ENCODE results near the gene GRIA3.

The GRIA3 gene

GRCh38 chrX:123184219-123184865, at the start of gene GRIA3:
GRIA3 (plus strand) TSS chrX:123184278; CDS start chrX:123184536, 258 bp downstream.
- DNase-seq (ENCODE audit: low spot score): no peak

DNA sequence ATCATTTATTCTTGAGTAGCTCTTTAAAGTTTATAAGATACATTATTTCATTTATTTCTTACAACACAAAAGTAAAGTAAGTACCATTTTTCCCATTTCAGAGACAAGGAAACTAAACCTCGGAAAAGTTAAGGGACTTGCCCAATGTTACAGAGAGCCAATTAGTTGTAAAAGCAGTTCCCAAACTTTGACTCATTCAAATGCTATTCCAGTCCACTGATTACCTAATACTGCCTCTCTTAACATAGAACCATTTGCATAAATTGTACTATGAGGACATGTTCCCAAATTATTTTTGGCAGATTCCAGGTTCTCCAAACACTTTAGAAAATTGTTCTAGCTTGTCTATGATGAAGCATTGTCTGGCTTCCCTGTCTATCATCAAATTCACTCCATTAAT, 45.6 kb upstream of the GRIA3 start:
- DNase-seq (ENCODE audit: low spot score): no peak

DNA sequence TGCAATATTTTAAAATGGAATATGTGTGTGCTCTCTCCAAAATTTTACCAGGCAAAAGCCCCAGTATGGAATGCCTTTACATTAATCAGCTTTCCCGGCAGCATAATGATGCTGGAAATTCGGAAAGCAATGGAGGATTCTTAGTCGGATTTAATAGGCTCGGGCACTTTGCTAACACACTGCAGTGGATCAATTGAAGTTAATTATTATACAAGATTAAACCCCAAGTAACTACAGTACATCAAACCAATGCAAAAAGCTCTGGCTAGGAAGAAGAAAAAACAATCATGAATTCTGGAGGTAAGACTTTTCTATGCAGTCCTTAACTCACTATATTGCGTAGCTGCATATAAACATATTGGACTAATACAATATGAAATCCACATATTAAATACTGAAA, 43.6 kb upstream of the GRIA3 start:
- DNase-seq (ENCODE audit: low spot score): no peak

DNA sequence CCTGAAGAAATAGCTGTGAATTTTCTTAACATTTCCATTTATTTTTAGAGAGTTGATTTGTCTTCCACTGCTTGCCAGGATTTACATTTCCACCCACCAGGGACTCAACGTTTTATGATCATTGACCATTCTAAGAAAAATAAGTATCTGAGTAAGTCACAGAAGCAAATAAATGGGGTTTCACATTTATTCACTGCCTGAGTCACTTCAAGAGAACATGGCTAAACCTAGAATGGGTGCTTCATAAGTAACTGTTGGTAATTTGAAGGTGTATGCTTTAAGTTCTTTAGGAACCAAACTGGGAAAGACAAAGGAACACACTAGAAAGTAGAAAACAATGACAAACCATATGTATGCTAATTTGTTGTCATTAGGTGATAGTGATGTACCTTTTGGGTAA, 43.2 kb upstream of the GRIA3 start:
- no peak for DNase-seq (ENCODE audit: low spot score)

GRCh38 chrX:123153846-123154335, 30.2 kb upstream of the GRIA3 start:
- no peak for DNase-seq (ENCODE audit: low spot score)

- no peak for DNase-seq (ENCODE audit: low spot score)
These were observed 28.8 kb upstream of the GRIA3 start for GRCh38 chrX:123155327-123155726.

- no peak for DNase-seq (ENCODE audit: low spot score)
These were observed 26.5 kb upstream of the GRIA3 start for GRCh38 chrX:123157586-123157985.

GRCh38 chrX:123159403-123159802, 24.7 kb upstream of the GRIA3 start:
- no peak for DNase-seq (ENCODE audit: low spot score)

DNA sequence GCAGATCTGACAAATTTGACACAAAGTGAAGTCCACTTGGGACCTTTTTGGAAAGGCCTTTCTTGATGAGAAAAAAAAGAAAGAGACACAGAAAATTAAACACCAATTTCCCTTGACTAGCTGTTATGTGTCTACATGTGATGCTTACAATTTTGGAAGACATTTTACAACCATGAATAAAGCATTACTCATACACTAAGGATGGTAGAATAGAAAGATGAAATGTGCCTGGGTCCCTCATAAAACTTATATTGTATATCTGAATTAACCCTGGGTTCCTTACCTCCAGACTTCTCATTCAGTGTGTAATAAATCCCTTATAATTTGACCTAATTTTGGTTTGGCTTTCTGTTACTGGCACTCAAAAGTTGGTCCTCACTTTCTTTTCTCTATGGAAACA, 16.5 kb upstream of the GRIA3 start:
- no peak for DNase-seq (ENCODE audit: low spot score)

DNA sequence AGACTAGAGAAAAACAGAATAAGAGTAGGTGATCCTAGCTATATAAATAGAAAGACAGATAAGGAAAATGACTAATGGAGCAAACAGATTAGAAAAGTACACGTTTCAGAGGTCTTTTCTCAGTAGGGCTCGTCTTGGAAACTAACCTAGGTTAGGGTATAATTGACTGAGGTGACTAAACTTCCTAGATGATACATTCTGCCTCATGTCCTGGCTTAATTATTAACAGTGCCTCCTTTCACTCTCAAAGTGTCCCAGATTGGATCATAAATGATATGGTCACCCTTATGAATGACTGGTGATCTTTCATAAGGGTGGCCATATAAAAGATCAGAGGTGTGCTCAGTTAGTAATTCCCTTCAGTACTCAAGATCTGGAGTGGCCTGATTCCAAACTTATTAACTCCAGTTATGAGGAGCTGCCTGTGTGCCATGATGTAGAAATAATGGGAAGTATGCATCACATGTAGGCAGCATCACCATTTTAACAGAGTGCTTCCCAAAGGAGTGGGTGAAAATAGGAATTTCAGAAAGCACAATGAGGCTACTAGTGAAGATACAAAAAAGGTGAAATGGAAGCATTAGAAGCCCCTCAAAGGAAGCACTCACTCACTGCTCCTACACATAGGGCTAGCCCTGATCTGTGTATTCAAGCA, 14.7 kb upstream of the GRIA3 start:
- DNase-seq (ENCODE audit: low spot score): no peak

GRCh38 chrX:123170546-123170945, 13.5 kb upstream of the GRIA3 start:
- DNase-seq (ENCODE audit: low spot score): no peak

DNA sequence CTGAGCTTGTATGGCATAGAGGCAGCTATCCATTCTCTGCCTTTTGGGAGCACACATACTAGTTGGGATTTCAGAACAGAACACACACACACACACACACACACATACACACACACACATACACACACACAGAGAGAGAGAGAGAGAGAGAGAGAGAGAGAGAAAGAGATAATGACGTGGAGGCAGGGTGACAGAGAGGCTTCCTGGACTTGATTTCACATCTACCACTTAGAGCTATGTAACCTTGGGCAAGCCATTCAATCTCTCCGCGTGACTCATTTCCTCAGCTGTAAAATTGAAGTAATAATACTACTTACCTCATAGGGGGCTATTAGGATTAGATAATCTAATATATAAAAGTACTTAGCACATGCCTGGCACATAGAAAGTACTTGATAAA, 12.3 kb upstream of the GRIA3 start:
- DNase-seq (ENCODE audit: low spot score): no peak

DNA sequence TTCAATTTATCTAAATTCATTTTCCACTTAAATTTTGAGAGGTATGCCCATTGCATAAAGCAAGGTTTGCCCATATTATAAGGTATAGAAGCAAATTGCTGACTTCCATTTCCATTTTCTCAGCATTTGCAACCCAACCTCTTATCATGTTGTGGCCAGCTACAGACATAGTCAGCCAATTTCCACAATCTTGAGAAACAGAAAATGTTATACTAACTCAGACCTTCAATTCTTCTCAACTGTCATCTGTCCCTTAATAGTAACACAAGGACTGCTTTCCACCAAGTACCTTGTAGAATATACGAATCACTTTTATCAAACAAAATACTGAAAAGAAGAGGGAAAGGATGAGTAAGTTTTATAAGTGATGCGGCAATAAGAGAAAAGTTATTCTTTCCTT, 11.2 kb upstream of the GRIA3 start:
- DNase-seq (ENCODE audit: low spot score): no peak

DNA sequence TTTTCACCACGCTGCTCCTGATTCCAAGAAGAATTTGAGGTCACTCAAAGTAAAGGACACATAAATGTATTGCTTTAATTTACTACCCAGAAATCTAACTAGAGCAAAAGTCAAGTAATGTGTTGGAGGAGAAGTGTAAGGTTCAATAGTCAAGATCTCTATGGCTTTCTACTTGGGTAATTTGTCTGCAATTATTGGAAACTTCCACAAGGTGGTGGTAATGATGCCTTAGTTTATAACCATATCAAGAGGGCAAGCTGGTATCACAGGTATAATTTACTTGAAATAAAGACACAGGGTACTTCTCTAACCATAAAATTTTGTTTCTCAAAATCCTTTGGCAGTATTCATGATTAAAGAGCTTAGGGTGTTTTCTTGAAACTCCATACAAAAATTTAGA, 10.2 kb upstream of the GRIA3 start:
- no peak for DNase-seq (ENCODE audit: low spot score)

GRCh38 chrX:123175366-123176122, 8.5 kb upstream of the GRIA3 start:
- DNase-seq (ENCODE audit: low spot score): no peak

DNA sequence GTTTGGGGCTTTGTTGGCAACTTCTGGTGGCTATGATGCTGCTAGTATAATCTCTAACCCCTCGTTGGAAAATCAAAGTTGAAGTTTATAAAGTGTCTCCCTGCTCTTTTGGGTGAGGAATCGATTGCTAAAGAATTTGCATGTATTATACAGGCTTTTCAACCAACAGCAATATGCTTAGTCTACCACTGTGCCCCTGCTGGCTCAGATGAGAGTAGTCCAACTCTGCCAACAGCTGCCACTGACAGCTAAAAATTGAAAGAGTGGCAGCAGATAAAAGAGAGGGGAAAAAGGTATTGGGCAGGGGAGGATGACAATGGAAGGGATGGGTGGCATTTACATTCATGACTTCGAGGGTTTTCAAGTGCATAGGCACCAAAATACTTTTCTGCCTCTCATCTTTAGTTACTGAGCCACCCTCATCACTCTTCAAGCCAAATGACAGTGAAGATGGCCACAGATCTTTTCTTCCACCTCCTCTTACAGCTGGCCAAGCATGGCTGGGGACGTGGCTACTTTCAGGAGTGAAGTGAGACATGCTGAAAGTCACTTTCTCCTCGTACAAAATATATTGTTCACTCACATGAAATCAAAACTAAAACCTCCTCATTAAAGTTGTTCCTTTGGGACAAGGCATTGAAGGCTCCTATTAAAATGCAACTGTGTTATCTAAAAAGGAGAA, 2.7 kb upstream of the GRIA3 start:
- DNase-seq (ENCODE audit: low spot score): no peak

DNA sequence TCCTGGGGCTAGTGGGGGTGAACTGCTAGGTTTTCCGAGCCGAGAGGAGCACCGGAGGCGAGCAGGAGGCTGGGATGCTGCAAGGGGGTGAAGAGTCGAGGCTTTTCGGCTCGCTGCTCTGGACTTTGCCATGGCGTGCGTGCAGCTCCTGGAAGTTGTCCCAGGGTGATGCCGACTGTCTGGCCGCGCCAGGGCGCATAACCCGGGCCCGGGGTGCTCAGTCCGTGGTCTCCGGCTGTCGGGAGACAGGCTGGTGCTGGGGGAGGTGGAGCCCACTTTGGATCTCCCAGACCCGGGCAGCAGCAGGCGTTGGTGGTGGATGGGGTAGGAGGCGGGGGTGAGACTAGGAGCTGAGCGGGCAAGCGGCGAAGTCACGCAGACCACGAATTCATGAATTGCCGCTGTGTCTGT, 793 bp downstream of the GRIA3 start:
- DNase-seq (ENCODE audit: low spot score): no peak

GRCh38 chrX:123185721-123186120, 1.6 kb downstream of the GRIA3 start:
- no peak for DNase-seq (ENCODE audit: low spot score)

DNA sequence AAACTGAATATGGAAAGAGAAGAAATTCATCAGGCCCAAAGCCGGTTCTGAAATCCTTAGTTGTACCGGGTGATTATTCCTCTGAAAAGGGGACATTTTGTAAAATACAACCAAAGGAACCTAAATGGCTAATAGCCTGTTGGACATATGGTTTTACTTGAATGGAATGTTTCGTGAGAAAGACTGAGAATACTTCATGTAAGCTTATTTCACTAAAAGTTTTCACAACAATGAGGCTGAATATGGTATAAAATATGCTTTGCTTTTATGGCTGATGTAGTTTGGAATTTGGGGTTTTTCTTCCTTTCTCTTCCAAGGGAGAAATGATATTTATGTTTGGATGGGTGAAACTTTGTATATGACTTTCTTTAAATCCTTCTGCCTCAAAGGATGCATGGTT, 2.7 kb downstream of the GRIA3 start:
- DNase-seq (ENCODE audit: low spot score): no peak

DNA sequence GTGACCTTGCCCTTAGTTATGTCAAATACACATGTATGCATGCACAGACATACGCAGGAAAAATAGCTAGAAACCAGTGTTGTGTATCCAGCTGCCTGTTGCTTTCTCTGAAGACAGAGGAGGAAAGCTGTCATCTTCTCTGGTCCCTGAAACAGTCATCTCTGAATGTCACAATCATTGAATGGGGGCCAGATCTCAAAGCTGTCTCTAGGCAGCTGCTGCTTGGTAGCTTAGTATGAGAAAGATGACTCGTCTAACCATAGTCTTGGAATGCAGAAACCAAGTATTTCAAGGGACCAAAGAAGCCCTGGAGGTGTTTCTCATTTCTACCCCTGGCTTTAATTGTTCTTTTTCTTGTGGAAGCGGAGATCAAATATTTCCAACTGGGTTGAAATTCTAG, 4.0 kb downstream of the GRIA3 start:
- DNase-seq (ENCODE audit: low spot score): no peak

DNA sequence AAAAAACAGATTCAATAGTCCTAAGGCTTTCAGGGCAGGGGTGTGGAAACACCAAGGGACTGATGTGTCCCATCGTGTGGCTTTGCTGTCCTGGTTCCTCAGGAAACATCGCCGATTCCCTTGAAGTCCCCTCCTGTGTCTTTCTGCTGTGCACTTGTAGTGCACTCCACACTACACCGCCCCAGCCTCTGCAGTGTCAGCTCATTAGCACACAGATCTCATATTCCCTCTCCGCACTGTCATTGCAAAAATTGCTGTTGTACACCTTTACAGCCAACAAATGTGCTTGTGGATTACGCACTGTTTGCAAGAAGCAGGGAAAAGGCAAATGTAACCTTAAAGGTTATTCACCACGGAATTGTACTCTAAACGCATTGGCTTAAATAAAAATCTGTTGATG, 5.3 kb downstream of the GRIA3 start:
- no peak for DNase-seq (ENCODE audit: low spot score)

GRCh38 chrX:123190096-123190495, 6.0 kb downstream of the GRIA3 start:
- no peak for DNase-seq (ENCODE audit: low spot score)

- DNase-seq (ENCODE audit: low spot score): no peak
These were observed 9.0 kb downstream of the GRIA3 start for GRCh38 chrX:123193101-123193500.

Measured in CD4-positive, alpha-beta T cell treated with Interleukin-2 at 100 ng/mL for 4 hours (primary cell).